Muscle of leg (tissue), 11 donors: ENCODE results near the gene MICU1. TPM values are rescaled to one million over a fixed set of nuclear protein-coding genes. Genes with fewer than 3 reads are reported as not detected.

ENCODE experiments used
- DNase-seq: peaks from one replicate; pipeline ENCODE4 v3.0.0; 2013
- H3K27ac ChIP-seq: one replicate; pipeline ENCODE4 v1.5.1; 2013; ENCODE audit warnings: mild to moderate bottlenecking, low read length, control low read depth
- H3K27me3 ChIP-seq: one replicate; pipeline ENCODE4 v1.6.1; 2013; ENCODE audit warnings: low read length; ENCODE audit not compliant: control insufficient read depth, insufficient read depth
- H3K36me3 ChIP-seq: one replicate; pipeline ENCODE4 v1.6.1; 2013; ENCODE audit warnings: low read length; ENCODE audit not compliant: control insufficient read depth, insufficient read depth
- H3K4me1 ChIP-seq: one replicate; pipeline ENCODE4 v1.6.1; 2013; ENCODE audit warnings: low read length; ENCODE audit not compliant: control insufficient read depth, insufficient read depth
- H3K4me3 ChIP-seq: one replicate; pipeline ENCODE4 v1.5.1; 2013; ENCODE audit warnings: low read length, control low read depth
- H3K9me3 ChIP-seq: replicated peaks from 2 replicates; pipeline ENCODE4 v1.6.1; 2013; ENCODE audit warnings: low read depth, low read length; ENCODE audit not compliant: control insufficient read depth
- WGBS: methylation state at CpG from one replicate; pipeline ENCODE4 v1.1.5; 2013; ENCODE audit warnings: missing lambda C conversion rate; ENCODE audit not compliant: insufficient coverage; 5-methylcytosine and 5-hydroxymethylcytosine counted together
- polyA plus RNA-seq, 8 donors: library from polyadenylated mRNA; unstranded; fragments of 120-200 nt; gene quantifications; one replicate each; pipeline versions ENCODE4 v1.2.1 to v1.2.3, GENCODE V29; 2013; ENCODE audit warnings: inconsistent platforms in 1 of 8, low replicate concordance in 1 of 8; ENCODE audit not compliant: insufficient read length in 8 of 8, insufficient read depth in 1 of 8
- total RNA-seq: library from RNA; stranded (reverse); fragments of 120-200 nt; gene quantifications from one replicate; pipeline ENCODE4 v1.2.4, GENCODE V29; 2013

Gene MICU1
- total and polyA plus RNA-seq, 9 donors, result 67.7 to 129 (median 81.6) TPM

DNA sequence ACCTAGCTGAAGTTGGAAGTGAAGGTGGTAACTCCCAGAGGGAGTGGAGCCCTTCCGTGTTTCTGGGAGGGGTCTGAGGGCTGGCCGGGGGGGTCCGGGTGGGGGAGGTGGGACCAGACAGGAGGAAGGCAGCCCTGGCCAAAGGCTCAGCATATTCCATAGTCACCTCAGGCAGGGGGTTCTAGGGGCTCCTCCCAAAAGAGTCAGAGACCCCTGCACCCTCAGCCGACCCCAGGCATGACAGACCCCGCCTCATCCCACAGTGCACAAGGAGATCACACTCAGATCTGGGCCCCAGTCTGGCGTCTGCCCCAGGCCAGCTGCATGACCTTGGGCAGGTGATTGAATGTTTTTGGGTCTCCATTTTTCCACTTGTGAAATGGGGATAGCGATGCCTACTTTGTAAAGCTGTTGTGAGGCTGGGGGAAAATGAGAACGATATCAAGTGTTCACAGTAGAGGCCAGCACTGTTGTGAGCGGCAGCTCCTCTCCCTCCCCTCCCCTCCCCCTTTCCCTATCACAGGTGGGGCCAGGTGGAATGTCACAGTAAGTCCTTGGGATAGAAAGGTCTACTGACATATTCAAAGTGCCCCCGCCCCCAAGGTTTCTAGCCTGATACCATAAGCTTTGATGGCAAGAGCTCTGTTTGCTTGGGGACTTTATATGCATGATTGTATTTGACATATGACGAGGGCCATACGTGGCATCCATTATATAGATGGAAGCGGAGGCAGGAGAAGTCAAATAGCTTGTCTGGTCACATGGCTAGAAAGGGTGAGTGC lies 304.4 kb downstream of the MICU1 start:
- Histone ChIP-seq H3K27me3 (no peaks in the 10 kb centered on the region), H3K9me3 (no peaks in the 10 kb centered on the region), H3K4me1 (peaks cover 82% of the 10 kb centered on the region), H3K36me3 (no peaks in the 10 kb centered on the region), H3K4me3 (no peak overlapping the region), H3K27ac (peak overlapping the region; percentile 94)
- DNase-seq, result no peak
- WGBS, result 65% methylated on average over 3 of the region's 13 CpGs

GRCh38 chr10:72320676-72321247 lies 305.1 kb downstream of the MICU1 start:
- peaks cover 86% of the 10 kb centered on the region for H3K4me1 ChIP-seq

DNA sequence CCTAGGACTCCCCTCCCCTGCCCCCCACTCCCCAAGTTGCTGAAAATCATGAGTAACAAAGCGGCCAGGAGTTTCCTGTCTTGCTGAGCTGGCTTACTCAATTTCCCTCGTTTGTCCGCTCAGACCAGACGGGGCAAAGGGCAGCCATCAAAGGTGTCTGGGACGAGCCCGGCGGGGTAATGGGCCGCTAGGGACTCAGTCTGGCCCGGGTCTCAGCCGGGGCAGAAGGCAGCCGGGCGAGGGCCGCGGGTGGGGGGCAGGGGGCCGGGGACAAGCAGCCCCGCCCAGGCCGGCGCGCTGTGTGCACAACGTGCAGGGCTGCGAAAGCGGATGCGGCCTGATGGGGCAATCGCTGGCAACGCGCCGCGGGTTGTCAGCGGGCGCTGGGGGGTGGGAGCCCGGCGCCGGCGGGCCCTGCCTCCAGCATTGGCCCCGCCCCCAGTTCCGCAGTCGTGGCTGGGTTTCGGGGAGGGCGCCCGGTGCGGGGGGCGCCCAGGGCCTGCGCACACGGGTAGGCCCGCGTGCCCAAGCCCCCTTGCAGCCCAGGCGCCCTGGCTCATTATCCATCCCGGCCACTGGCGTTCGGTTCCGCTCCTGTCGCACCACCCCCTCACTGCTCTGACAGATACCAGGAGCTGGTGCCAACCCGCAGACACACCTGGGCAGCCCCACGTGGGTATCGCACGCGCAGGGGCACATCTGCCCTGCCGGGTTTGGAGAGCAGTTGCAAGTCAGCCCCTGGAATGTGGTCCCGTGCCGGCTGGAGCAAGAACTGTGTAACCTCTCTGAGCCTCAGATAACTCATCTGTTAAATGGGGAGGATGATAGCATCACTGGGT lies 306.2 kb downstream of the MICU1 start:
- no peaks in the 10 kb centered on the region for H3K36me3 ChIP-seq
- no peaks in the 10 kb centered on the region for H3K9me3 ChIP-seq
- H3K4me3 ChIP-seq, result peak overlapping the region; percentile 30
- WGBS, result 3% methylated on average over 56 of the region's 60 CpGs
- H3K27me3 ChIP-seq, result no peaks in the 10 kb centered on the region
- DNase-seq, result peak; percentile 91
- H3K4me1 ChIP-seq, result peaks cover 86% of the 10 kb centered on the region
- H3K27ac ChIP-seq, result peak overlapping the region; percentile 94

More at GRCh38 chr10:72320676-72321247, 305.1 kb downstream of the MICU1 start:
- Histone ChIP-seq H3K4me3 (no peak overlapping the region), H3K9me3 (no peaks in the 10 kb centered on the region), H3K27me3 (no peaks in the 10 kb centered on the region), H3K27ac (peak overlapping the region; percentile 94), H3K36me3 (no peaks in the 10 kb centered on the region)
- peak; percentile 93 for DNase-seq
- 9% methylated on average over 9 of the region's 12 CpGs for WGBS

DNA sequence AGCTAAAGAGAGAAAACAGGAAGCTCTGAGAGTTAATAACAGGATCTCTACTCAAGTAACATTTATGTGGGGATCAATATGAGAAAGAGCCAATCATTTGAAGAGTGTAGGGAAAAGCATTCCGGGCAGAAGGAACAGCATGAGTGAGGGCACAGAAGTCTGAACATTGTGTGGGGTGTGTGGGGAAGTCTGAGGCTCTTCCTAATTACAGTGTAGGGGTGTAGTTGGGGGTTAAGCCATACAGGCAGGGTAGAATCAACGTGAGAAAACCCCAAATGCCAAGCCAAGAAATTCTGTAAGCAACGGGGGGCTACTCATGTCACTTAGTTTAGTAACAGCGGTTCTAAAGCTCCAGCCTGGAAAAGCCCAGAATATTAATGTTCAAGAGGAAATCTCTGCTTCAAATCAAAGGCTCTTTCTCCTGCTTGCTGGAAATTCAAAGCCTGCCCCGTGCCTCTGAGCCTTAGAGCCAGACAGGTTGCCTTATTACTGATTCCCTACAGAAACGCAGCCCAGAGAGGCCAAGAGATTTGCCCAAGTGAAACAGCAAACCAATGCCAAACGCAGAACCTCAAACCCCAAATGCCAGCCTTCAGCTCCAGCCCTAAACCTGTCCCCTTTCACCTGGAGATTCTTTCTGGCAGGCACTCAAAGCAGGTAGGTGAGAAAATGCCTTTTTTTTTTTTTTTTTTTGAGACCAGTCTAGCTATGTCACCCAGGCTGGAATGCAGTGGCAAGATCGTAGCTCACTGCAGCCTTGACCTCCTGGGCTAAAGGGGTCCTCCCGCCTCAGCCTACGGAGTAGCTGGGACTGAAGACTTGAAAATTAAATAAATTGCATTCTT lies 307.2 kb downstream of the MICU1 start:
- 52% methylated on average over 5 of the region's 10 CpGs for WGBS
- H3K27me3 ChIP-seq, result no peaks in the 10 kb centered on the region
- peak overlapping the region; percentile 85 for H3K27ac ChIP-seq
- no peak overlapping the region for H3K4me3 ChIP-seq
- no peaks in the 10 kb centered on the region for H3K36me3 ChIP-seq
- no peaks in the 10 kb centered on the region for H3K9me3 ChIP-seq
- peak; percentile 25 for DNase-seq
- peaks cover 81% of the 10 kb centered on the region for H3K4me1 ChIP-seq

Other genes with a start within 250 kb of the MICU1 start
- 114 TPM for gene MCU, start 66.1 kb upstream of the MICU1 start, total RNA-seq
- 100 to 1,000 TPM in 4 of 8 donors, 10 to 100 TPM in 4; 81.9 to 135 (median 106) TPM for gene MCU, start 66.1 kb upstream of the MICU1 start, polyA plus RNA-seq